Neural progenitor cell (in vitro differentiated cells): Measurements from ENCODE around the gene ETAA1. TPM values are rescaled to one million over a fixed set of nuclear protein-coding genes. Genes with fewer than 3 reads are reported as not detected.

Experiments used
- DNase-seq: peaks from one replicate; pipeline ENCODE4 v3.0.0-alpha.2; 2016; ENCODE audit warnings: low spot score
- H2AFZ ChIP-seq: fragments of 200-600 bp; sonication (generic); replicated peaks from 2 replicates; pipeline ENCODE4 v1.6.1; 2016; ENCODE audit warnings: antibody characterized with exemption
- H3F3A ChIP-seq: fragments of 200-600 bp; sonication (generic); 2 replicates; pipeline ENCODE4 v1.6.1; 2016; ENCODE audit warnings: antibody characterized with exemption, low read depth
- H3K27ac ChIP-seq: fragments of 200-600 bp; sonication (generic); 2 replicates; pipeline ENCODE4 v1.5.1; 2016; ENCODE audit warnings: mild to moderate bottlenecking
- H3K27me3 ChIP-seq: fragments of 200-600 bp; sonication (generic); 2 replicates; pipeline ENCODE4 v1.6.1; 2016; ENCODE audit warnings: mild to moderate bottlenecking, moderate library complexity
- H3K36me3 ChIP-seq: fragments of 200-600 bp; sonication (generic); 2 replicates; pipeline ENCODE4 v1.5.1; 2016
- H3K4me1 ChIP-seq: fragments of 200-600 bp; sonication (generic); 2 replicates; pipeline ENCODE4 v1.6.1; 2016; ENCODE audit warnings: mixed run types
- H3K4me2 ChIP-seq: fragments of 200-600 bp; sonication (generic); 2 replicates; pipeline ENCODE4 v1.6.1; 2016
- H3K4me3 ChIP-seq: fragments of 200-600 bp; sonication (generic); 2 replicates; pipeline ENCODE4 v1.5.1; 2016
- H3K79me2 ChIP-seq: fragments of 200-600 bp; sonication (generic); 2 replicates; pipeline ENCODE4 v1.6.1; 2016; ENCODE audit warnings: low read depth
- H3K9ac ChIP-seq: fragments of 200-600 bp; sonication (generic); 2 replicates; pipeline ENCODE4 v1.6.1; 2016
- H3K9me3 ChIP-seq: fragments of 200-600 bp; sonication (generic); 2 replicates; pipeline ENCODE4 v1.5.1; 2016; ENCODE audit warnings: low read depth
- H4K20me1 ChIP-seq: fragments of 200-600 bp; sonication (generic); 2 replicates; pipeline ENCODE4 v1.6.1; 2016; ENCODE audit warnings: low read depth
- H3K27ac Mint-ChIP-seq: 3 replicates; pipeline ENCODE4 v1.8.0; 2021; ENCODE audit warnings: mixed read lengths
- H3K27me3 Mint-ChIP-seq: 2 replicates; pipeline ENCODE4 v1.8.0; 2022; ENCODE audit warnings: low read depth, mild to moderate bottlenecking, inconsistent platforms, moderate library complexity, mixed read lengths; ENCODE audit not compliant: insufficient read depth
- H3K36me3 Mint-ChIP-seq: 3 replicates; pipeline ENCODE4 v1.8.0; 2021; ENCODE audit warnings: mixed read lengths
- H3K4me1 Mint-ChIP-seq: 3 replicates; pipeline ENCODE4 v1.8.0; 2021; ENCODE audit warnings: mixed read lengths
- H3K4me3 Mint-ChIP-seq: 3 replicates; pipeline ENCODE4 v1.8.0; 2021; ENCODE audit warnings: mild to moderate bottlenecking, moderate library complexity, mixed read lengths
- H3K9me3 Mint-ChIP-seq: 3 replicates; pipeline ENCODE4 v1.8.0; 2020; ENCODE audit warnings: mixed read lengths
- EZH2 ChIP-seq: fragments of 200-600 bp; sonication (generic); IDR thresholded peaks from 2 replicates; pipeline ENCODE4 v1.6.1; 2017; ENCODE audit warnings: antibody characterized with exemption, mild to moderate bottlenecking, moderate library complexity
- EZH2phosphoT487 ChIP-seq: fragments of 200-600 bp; sonication (generic); IDR thresholded peaks from 2 replicates; pipeline ENCODE4 v1.6.1; 2017; ENCODE audit warnings: antibody characterized with exemption
- total RNA-seq: library from RNA; depleted of rRNA; stranded (reverse); fragments of >200 nt; gene quantifications from 2 replicates; pipeline ENCODE4 v1.2.3, GENCODE V29; 2015; ENCODE audit warnings: low replicate concordance
- TF ChIP-seq, protein P1 (sequence below): fragments of 200-600 bp; sonication (generic); IDR thresholded peaks from 2 replicates; pipeline ENCODE4 v1.5.1; 2017; ENCODE audit warnings: antibody characterized with exemption, mild to moderate bottlenecking

The ETAA1 gene
- total RNA-seq, 1 donor from 2014 or later: 77.0 TPM

DNA sequence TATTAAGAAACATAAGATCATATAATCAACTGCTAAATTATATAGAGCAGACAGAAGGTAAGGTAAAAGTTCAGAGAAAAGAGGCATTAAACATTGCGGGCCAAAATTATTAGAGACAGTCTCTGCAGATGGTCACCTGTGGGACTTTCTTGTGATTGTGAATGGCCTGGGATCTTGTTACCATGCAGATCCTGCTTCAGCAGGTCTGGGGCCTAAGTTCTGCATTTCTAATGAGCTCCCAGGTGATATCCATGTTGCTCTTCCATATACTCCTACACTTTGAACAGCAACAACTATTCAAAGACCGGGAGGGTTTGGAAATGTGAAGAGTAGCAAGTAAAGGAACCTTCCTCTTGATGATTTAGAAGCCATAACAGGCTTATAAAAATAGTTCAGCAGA, 8.5 kb upstream of the ETAA1 start:
- TF ChIP-seq EZH2: no peak
- TF ChIP-seq, protein P1, sequence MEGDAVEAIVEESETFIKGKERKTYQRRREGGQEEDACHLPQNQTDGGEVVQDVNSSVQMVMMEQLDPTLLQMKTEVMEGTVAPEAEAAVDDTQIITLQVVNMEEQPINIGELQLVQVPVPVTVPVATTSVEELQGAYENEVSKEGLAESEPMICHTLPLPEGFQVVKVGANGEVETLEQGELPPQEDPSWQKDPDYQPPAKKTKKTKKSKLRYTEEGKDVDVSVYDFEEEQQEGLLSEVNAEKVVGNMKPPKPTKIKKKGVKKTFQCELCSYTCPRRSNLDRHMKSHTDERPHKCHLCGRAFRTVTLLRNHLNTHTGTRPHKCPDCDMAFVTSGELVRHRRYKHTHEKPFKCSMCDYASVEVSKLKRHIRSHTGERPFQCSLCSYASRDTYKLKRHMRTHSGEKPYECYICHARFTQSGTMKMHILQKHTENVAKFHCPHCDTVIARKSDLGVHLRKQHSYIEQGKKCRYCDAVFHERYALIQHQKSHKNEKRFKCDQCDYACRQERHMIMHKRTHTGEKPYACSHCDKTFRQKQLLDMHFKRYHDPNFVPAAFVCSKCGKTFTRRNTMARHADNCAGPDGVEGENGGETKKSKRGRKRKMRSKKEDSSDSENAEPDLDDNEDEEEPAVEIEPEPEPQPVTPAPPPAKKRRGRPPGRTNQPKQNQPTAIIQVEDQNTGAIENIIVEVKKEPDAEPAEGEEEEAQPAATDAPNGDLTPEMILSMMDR: no peak
- no peak for TF ChIP-seq EZH2phosphoT487
- Mint-ChIP-seq H3K27me3 (peaks cover 3% of the 10 kb centered on the region), H3K9me3 (no peaks in the 10 kb centered on the region), H3K4me3 (no peak overlapping the region), H3K4me1 (peaks cover 4% of the 10 kb centered on the region), H3K27ac (no peak overlapping the region), H3K36me3 (no peaks in the 10 kb centered on the region)
- no peaks in the 10 kb centered on the region for H3K9me3 ChIP-seq
- no peaks in the 10 kb centered on the region for H3F3A ChIP-seq
- no peaks in the 10 kb centered on the region for H3K4me1 ChIP-seq
- no peaks in the 10 kb centered on the region for H4K20me1 ChIP-seq
- H3K9ac ChIP-seq: no peak overlapping the region
- no peak overlapping the region for H2AFZ ChIP-seq
- no peak for DNase-seq
- no peaks in the 10 kb centered on the region for H3K36me3 ChIP-seq
- H3K27me3 ChIP-seq: no peaks in the 10 kb centered on the region
- H3K4me2 ChIP-seq: no peak overlapping the region
- no peaks in the 10 kb centered on the region for H3K79me2 ChIP-seq
- H3K27ac ChIP-seq: no peak overlapping the region
- no peak overlapping the region for H3K4me3 ChIP-seq

- no peaks in the 10 kb centered on the region for H3K79me2 ChIP-seq
- no peak overlapping the region for H3K4me2 ChIP-seq
- no peak overlapping the region for H3K27ac Mint-ChIP-seq
- no peak overlapping the region for H3K4me3 ChIP-seq
- H2AFZ ChIP-seq: no peak overlapping the region
- no peaks in the 10 kb centered on the region for H3K27me3 ChIP-seq
- no peak overlapping the region for H3K9ac ChIP-seq
- peaks cover 3% of the 10 kb centered on the region for H3K27me3 Mint-ChIP-seq
- H3K4me1 ChIP-seq: no peaks in the 10 kb centered on the region
- H3K36me3 ChIP-seq: no peaks in the 10 kb centered on the region
- TF ChIP-seq, protein P1: no peak
- no peak for TF ChIP-seq EZH2
- TF ChIP-seq EZH2phosphoT487: no peak
- no peaks in the 10 kb centered on the region for H3K9me3 ChIP-seq
- no peaks in the 10 kb centered on the region for H3F3A ChIP-seq
- H3K9me3 Mint-ChIP-seq: no peaks in the 10 kb centered on the region
- H3K4me3 Mint-ChIP-seq: no peak overlapping the region
- H3K4me1 Mint-ChIP-seq: peaks cover 4% of the 10 kb centered on the region
- no peaks in the 10 kb centered on the region for H3K36me3 Mint-ChIP-seq
- DNase-seq: no peak
- no peaks in the 10 kb centered on the region for H4K20me1 ChIP-seq
- no peak overlapping the region for H3K27ac ChIP-seq
These were observed 7.8 kb upstream of the ETAA1 start for GRCh38 chr2:67389286-67389685.

DNA sequence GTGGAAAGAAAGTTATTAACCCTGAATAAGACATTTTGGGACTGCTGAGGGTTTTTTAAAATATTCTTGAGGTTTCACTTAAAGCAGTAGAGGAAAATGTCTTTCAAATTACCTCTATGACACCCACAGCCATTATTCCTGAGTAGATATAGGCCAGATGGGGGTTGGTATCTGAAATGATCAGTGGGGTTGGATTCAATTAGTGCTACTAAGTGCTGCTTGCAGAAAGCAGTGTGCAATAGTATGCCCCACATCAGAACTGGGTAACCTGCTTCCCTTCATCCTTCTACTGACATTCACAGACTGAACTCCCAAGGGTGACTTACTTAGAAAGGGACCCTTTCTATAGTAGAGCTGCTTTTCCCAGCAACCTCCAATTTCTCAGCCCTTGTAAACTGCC, 7.3 kb upstream of the ETAA1 start:
- H3K4me2 ChIP-seq: no peak overlapping the region
- H4K20me1 ChIP-seq: no peaks in the 10 kb centered on the region

More for the DNA sequence above, 7.3 kb upstream of the ETAA1 start:
- H3K79me2 ChIP-seq: no peaks in the 10 kb centered on the region
- no peaks in the 10 kb centered on the region for H3K27me3 ChIP-seq
- H3K27ac ChIP-seq: no peak overlapping the region
- no peak overlapping the region for H3K27ac Mint-ChIP-seq
- no peaks in the 10 kb centered on the region for H3K9me3 ChIP-seq
- no peak overlapping the region for H3K9ac ChIP-seq
- H3K36me3 ChIP-seq: no peaks in the 10 kb centered on the region
- peaks cover 3% of the 10 kb centered on the region for H3K27me3 Mint-ChIP-seq
- no peak for TF ChIP-seq EZH2phosphoT487
- TF ChIP-seq, protein P1: no peak
- TF ChIP-seq EZH2: no peak
- H3K4me3 Mint-ChIP-seq: no peak overlapping the region
- H3K9me3 Mint-ChIP-seq: no peaks in the 10 kb centered on the region
- H3K4me1 ChIP-seq: no peaks in the 10 kb centered on the region
- no peaks in the 10 kb centered on the region for H3F3A ChIP-seq
- H3K36me3 Mint-ChIP-seq: no peaks in the 10 kb centered on the region
- no peak overlapping the region for H2AFZ ChIP-seq
- peaks cover 4% of the 10 kb centered on the region for H3K4me1 Mint-ChIP-seq
- no peak for DNase-seq
- no peak overlapping the region for H3K4me3 ChIP-seq
